Measurements from ENCODE around the gene ACHE. TPM values are rescaled to one million over a fixed set of nuclear protein-coding genes. Genes with fewer than 3 reads are reported as not detected.

Gene ACHE
- total RNA-seq, 1 donor from 2014 or later = not detected

GRCh38 chr7:100890653-100891567 is 4.8 kb downstream of the ACHE start:
- Histone ChIP-seq H3K4me3 (ENCODE audit: low read depth, low read length) (peak overlapping the region; percentile 51), H3K27me3 (ENCODE audit: control insufficient read depth, insufficient read depth, low read length) (peaks cover under 1% of the 10 kb centered on the region), H3K36me3 (ENCODE audit: control insufficient read depth, insufficient read depth, low read length) (peaks cover 13% of the 10 kb centered on the region)
- no peak for TF ChIP-seq CTCF (IDR thresholded peaks at IDR 0.05; ENCODE audit: insufficient read depth, low read length, severe bottlenecking)
- FAIRE-seq (no peak), DNase-seq (ENCODE audit: low read depth) (no peak)

GRCh38 chr7:100888988-100889750 is 6.5 kb downstream of the ACHE start, which contains the start of gene UFSP1:
Gene UFSP1 (minus strand): TSS chr7:100889715. CDS start chr7:100889271, 444 bp downstream.
- H3K4me3 ChIP-seq (ENCODE audit: low read depth, low read length) = peak within 1 kb of the TSS; percentile 83
- TF ChIP-seq CTCF (IDR thresholded peaks at IDR 0.05; ENCODE audit: insufficient read depth, low read length, severe bottlenecking) = no peak
- DNase-seq (ENCODE audit: low read depth) (no peak), FAIRE-seq (no peak)
- no peaks in the 10 kb centered on the region for H3K27me3 ChIP-seq (ENCODE audit: control insufficient read depth, insufficient read depth, low read length)
- peaks cover 23% of the 10 kb centered on the region for H3K36me3 ChIP-seq (ENCODE audit: control insufficient read depth, insufficient read depth, low read length)

DNA sequence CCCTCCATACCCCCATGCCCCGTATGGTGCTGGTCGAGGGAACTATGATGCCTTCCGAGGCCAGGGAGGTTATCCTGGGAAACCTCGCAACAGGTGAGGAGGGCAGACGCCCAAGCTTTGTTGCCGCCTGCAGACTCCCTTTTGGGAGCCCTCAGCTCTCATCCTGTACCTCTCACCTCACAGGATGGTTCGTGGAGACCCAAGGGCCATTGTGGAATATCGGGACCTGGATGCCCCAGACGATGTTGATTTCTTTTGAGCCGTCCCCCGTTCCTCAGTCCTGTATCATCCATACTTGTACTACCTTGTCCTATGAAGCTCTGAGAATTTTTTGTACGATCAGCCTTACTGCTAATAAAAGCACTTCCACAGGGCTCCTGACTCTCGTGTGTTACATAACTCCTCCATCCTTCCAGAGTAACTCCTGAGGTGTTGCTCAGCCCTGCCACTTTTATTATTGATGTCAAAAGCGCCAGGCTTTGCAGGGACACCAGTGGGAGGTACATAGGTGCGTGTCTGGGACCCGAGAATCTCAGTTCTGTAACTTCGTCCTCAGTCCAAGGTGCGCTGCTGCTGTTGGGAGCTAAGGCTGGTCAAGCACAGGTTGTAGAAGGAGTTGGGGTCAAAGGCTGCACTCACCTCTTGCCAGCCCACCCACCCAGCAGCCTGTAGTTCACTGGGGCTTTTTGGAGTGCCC is 7.2 kb downstream of the ACHE start:
- no peak for TF ChIP-seq CTCF (IDR thresholded peaks at IDR 0.05; ENCODE audit: insufficient read depth, low read length, severe bottlenecking)
- peaks cover 28% of the 10 kb centered on the region for H3K36me3 ChIP-seq (ENCODE audit: control insufficient read depth, insufficient read depth, low read length)
- peak overlapping the region; percentile 83 for H3K4me3 ChIP-seq (ENCODE audit: low read depth, low read length)
- H3K27me3 ChIP-seq (ENCODE audit: control insufficient read depth, insufficient read depth, low read length) = no peaks in the 10 kb centered on the region
- DNase-seq (ENCODE audit: low read depth) (no peak), FAIRE-seq (peak; percentile 77)

GRCh38 chr7:100887516-100888290 is 8.0 kb downstream of the ACHE start:
- H3K4me3 ChIP-seq (ENCODE audit: low read depth, low read length) = no peak overlapping the region

More at GRCh38 chr7:100887516-100888290, 8.0 kb downstream of the ACHE start:
- no peak for FAIRE-seq
- peaks cover 33% of the 10 kb centered on the region for H3K36me3 ChIP-seq (ENCODE audit: control insufficient read depth, insufficient read depth, low read length)
- DNase-seq (ENCODE audit: low read depth) = no peak
- no peak for TF ChIP-seq CTCF (IDR thresholded peaks at IDR 0.05; ENCODE audit: insufficient read depth, low read length, severe bottlenecking)
- H3K27me3 ChIP-seq (ENCODE audit: control insufficient read depth, insufficient read depth, low read length) = no peaks in the 10 kb centered on the region

Measured in bronchial epithelial cell (primary cell).